Stimulated activated CD8-positive, alpha-beta memory T cell treated with anti-CD3 and anti-CD28 coated beads, Interleukin-12 subunit alpha, Interleukin-12 subunit beta, amount 100 ng/mL, for 24 hours (primary cell): ENCODE measurements around the gene TPST1.
"Not testable (repeated sequence)": the region's sequence is repeated elsewhere in the genome, so short reads cannot be mapped to it uniquely, and the experiment has no call there.

Experiments
- DNase-seq: peaks from one replicate; pipeline ENCODE4 v3.0.0-alpha.2; 2020; ENCODE audit errors: extremely low read depth

Gene TPST1

GRCh38 chr7:66283003-66283920 lies 78.1 kb downstream of the TPST1 start:
- no peak for DNase-seq

GRCh38 chr7:66296001-66296521 lies 90.9 kb downstream of the TPST1 start:
- no peak for DNase-seq

- DNase-seq = no peak
Observed at GRCh38 chr7:66296557-66296956, 91.4 kb downstream of the TPST1 start.

GRCh38 chr7:66297579-66297978 lies 92.4 kb downstream of the TPST1 start:
- DNase-seq = no peak

- DNase-seq = no peak
Observed at GRCh38 chr7:66301249-66301648, 96.1 kb downstream of the TPST1 start.

DNA sequence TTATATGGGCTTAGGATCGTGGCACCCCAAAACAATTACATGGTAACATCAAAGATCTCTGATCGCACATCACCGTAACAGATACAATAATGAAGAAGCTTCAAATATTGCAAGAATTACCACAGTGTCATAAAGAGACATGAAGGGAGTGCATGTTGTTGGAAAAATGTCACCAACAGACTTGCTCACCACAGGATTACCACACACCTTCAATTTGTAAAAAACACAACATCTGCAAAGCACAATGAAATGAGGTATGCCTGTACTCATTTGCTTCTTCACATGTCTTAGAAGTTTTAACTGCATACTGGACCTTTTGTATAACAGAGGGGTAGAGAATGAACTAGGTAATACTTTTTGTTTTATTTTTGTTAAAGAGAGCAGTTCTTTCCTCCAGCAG lies 96.6 kb downstream of the TPST1 start:
- DNase-seq = no peak

DNA sequence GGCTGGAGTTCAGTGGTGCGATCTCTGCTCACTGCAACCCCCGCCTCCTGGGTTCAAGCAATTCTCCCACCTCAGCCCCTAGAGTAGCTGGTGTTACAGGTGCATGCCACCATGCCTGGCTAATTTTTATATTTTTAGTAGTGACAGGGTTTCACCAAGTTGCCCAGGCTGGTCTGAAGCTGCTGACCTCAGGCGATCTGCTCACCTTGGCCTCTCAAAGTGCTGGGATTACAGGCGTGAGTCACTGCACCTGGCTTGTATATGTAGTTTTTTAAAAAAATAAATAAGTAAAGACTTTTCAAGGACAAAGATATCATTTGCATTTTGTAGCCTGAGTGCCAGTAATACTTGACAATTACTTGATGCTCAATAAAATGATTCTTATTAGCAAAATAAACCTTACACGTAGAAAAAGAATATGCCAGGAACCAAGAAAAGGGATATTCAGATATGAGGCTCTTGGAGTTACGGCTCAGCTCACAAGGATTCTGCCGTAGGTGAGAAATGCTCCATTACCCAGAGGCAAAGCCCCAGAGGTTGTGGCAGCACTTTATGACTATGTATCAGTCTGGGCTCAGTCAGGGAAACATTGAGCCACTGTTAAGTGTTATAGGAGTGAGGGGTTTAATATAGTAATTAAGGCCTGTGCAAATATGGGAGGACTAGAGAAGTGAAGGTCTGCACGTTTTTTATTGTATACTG lies 98.5 kb downstream of the TPST1 start:
- DNase-seq = no peak

DNA sequence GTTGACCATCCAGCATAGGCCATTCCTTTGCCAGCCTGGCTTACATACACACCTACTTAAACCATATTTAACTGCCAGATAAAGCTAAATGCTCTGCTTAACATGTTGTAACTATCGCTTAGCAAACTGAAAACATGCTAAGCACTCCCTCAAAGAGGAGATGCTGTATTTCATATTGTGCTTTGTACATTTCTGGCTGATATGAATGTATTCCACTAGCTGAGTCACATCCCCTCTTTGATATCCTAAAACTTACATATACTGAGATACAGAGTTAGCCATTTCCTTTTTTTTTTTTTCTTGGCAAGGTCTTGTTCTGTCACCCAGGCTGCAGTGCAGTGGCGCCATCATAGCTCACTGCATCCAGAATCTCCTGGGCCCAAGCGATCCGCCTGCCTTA lies 99.4 kb downstream of the TPST1 start:
- no peak for DNase-seq

- no peak for DNase-seq
Observed at GRCh38 chr7:66306243-66306642, 101.1 kb downstream of the TPST1 start.

- no peak for DNase-seq
Observed at GRCh38 chr7:66307591-66308215, 102.6 kb downstream of the TPST1 start.

DNA sequence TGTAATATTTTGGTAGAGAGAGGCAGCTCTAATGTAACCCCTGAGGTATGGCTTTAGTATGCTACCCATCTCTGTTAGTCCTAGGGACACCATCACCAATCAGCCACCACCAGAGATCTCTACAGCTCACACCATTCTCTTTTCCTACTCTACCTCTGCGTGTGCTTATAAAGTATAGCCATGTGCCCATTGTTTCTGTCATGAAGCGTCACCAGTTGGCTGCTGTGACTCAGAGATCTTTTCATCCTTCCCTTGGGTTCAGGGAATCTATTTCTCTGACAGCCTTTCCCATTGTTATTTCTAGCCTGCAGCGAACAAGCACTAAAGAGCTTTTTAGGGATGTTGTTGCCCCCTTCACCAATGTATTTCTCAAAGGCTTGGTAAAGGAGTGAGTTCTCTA lies 103.3 kb downstream of the TPST1 start:
- DNase-seq = no peak

DNA sequence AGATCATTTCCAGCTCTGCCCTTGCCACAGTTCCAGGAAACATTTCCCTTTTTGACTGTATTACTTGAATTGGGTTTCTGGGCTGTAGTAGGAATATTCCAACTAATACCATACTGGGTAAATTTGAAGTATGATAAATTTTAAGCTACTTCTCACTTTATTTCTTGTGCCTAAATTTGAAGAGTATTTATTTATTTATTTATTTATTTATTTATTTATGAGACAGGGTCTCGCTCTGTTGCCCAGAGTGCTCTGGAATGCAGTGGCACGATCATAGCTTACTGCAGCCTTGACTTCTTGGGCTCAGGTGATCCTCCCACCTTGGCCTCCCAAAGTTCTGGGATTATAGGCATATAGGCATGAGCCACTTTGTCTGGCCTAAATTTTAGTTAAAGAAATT lies 105.5 kb downstream of the TPST1 start:
- no peak for DNase-seq

DNA sequence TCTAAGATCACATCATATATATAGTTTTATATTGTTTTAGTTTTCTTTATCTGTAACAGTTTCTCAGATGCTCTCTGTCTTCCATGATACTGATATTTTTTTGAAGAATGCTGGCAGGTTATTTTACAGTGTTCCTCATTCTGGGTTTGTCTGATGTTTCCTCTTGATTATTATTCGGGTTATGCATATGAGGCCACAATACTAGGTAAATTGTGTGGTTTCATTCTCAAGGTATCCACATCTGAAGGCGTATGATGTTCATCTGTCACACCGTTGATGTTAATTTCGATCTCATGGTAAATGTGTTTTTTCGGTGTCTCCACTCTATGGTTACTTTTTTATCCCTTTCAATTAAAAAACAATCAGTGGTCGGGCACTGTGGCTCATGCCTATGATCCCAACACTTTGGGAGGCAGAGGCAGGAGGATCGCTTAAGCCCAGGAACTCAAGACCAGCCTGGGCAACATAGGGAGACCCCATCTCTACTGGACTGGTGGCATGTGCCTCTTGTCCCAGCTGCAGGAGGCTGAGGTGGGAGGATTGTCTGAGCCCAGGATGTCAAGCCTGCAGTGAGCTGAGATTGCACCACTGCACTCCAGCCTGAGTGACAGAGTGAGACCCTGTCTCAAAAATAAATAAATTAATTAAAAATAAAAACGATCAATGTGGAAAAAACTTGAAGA lies 108.9 kb downstream of the TPST1 start:
- no peak for DNase-seq

GRCh38 chr7:66315192-66315591 lies 110.1 kb downstream of the TPST1 start:
- DNase-seq = no peak

- DNase-seq = no peak
Observed at GRCh38 chr7:66319407-66319979, 114.4 kb downstream of the TPST1 start.

GRCh38 chr7:66321283-66321682 lies 116.1 kb downstream of the TPST1 start:
- DNase-seq = no peak

DNA sequence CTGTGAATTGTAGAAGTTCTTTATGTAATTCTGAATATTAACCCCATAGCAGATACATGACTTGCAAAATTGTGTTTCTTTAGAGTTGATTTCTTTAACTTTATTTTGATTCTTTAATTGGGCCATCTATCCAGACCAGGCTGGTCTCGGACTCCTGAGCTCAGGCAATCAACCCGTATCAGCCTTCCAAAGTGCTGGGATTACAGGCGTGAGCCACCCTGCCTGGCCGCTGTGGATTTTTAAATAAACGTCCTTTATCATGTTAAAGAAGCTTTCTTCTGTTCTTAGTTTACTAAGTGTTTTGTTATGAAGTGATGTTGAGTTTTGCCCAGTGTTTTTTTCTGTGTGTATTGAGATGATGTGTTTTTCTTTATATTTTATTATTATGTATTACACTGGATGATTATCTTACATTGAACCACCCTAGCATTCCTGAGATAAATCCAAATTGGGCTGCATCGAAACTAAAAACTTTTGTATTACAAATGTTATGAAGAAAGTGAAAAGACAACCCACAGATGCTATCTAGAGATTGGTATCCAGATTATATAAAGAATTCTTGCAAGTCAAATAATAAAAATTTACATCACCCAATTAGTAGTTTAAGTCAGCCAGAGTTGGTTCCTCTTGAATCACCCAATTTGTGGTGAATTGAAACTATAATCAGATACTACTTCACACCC lies 118.1 kb downstream of the TPST1 start:
- DNase-seq = no peak

- DNase-seq = not testable (repeated sequence)
Observed at GRCh38 chr7:66324985-66325384, 119.9 kb downstream of the TPST1 start.

GRCh38 chr7:66326501-66327215 lies 121.5 kb downstream of the TPST1 start:
- DNase-seq = no peak

- DNase-seq = no peak
Observed at GRCh38 chr7:66330961-66331360, 125.8 kb downstream of the TPST1 start.
